Eye (tissue), 1 donor: ENCODE results near the gene TASOR.
A peak's percentile ranks its signal among the peaks of the same experiment; 100 is the strongest.

Experiments used
- DNase-seq: peaks from one replicate; pipeline ENCODE4 v3.0.0-alpha.2; 2015

The TASOR gene

GRCh38 chr3:56684029-56684428 is 964 bp upstream of the TASOR start:
- DNase-seq, result no peak

GRCh38 chr3:56682462-56683121 is 473 bp downstream of the TASOR start:
- DNase-seq, result peak; percentile 93

- no peak for DNase-seq
Measured at GRCh38 chr3:56681984-56682461, 1.0 kb downstream of the TASOR start.

GRCh38 chr3:56680054-56680580 is 2.9 kb downstream of the TASOR start:
- DNase-seq, result peak; percentile 13

GRCh38 chr3:56677286-56677685 is 5.8 kb downstream of the TASOR start:
- no peak for DNase-seq

- no peak for DNase-seq
Measured at GRCh38 chr3:56673781-56674457, 9.1 kb downstream of the TASOR start.

GRCh38 chr3:56667973-56668579 is 15.0 kb downstream of the TASOR start:
- no peak for DNase-seq

- no peak for DNase-seq
Measured at GRCh38 chr3:56664823-56665222, 18.2 kb downstream of the TASOR start.

- no peak for DNase-seq
Measured at GRCh38 chr3:56655709-56656108, 27.4 kb downstream of the TASOR start.

GRCh38 chr3:56654460-56654859 is 28.6 kb downstream of the TASOR start:
- no peak for DNase-seq

- no peak for DNase-seq
Measured at GRCh38 chr3:56645407-56645806, 37.7 kb downstream of the TASOR start.

- DNase-seq, result peak; percentile 28
Measured at GRCh38 chr3:56633602-56634535, 49.2 kb downstream of the TASOR start.
